Measurements from ENCODE around the gene CEP41.

- no peak for TF ChIP-seq CTCF (IDR thresholded peaks at IDR 0.05)
- no peak for TF ChIP-seq POLR2A (IDR thresholded peaks at IDR 0.05)
Measured at GRCh38 chr7:130405003-130405402, 35.8 kb downstream of the CEP41 start.
